Heart left ventricle (tissue), 16 donors: ENCODE data around the gene CBL. TPM values are rescaled to one million over a fixed set of nuclear protein-coding genes. Genes with fewer than 3 reads are reported as not detected.

Experiments used
- ATAC-seq, 4 donors: fragments of 200-7000 bp; cut with Tn5 transposase; one replicate each; pipeline ENCODE4 v1.9.1; 2020 to 2022; ENCODE audit warnings: moderate library complexity in 4 of 4, mild to moderate bottlenecking in 3 of 4, moderate number of reproducible peaks in 1 of 4
- DNase-seq, 5 donors: peaks; one replicate each; pipeline ENCODE4 v3.0.0-alpha.2; 2020
- H3K27ac ChIP-seq, 12 donors: fragments of 200-600 bp; sonication (generic) in 4 of 12; one replicate each; pipeline versions ENCODE4 v1.5.0 to v1.8.0; 2016 to 2022; ENCODE audit warnings: mild to moderate bottlenecking in 2 of 12
- H3K27me3 ChIP-seq, 9 donors: fragments of 200-600 bp; sonication (generic) in 2 of 9; one replicate each; pipeline versions ENCODE4 v1.5.1 to v1.8.0; 2016 to 2022; ENCODE audit warnings: mild to moderate bottlenecking in 3 of 9
- H3K36me3 ChIP-seq, 9 donors: fragments of 200-600 bp; sonication (generic) in 2 of 9; one replicate each; pipeline versions ENCODE4 v1.5.0 to v1.8.0; 2018 to 2022; ENCODE audit warnings: mild to moderate bottlenecking in 2 of 9
- H3K4me1 ChIP-seq, 12 donors: fragments of 200-600 bp; sonication (generic) in 4 of 12; one replicate each; pipeline versions ENCODE4 v1.5.0 to v1.8.0; 2016 to 2022; ENCODE audit warnings: mild to moderate bottlenecking in 3 of 12
- H3K4me3 ChIP-seq, 12 donors: fragments of 200-600 bp; sonication (generic) in 4 of 12; one replicate each; pipeline versions ENCODE4 v1.5.0 to v1.8.0; 2017 to 2022; ENCODE audit warnings: mild to moderate bottlenecking in 9 of 12, moderate library complexity in 4 of 12
- H3K9me3 ChIP-seq, 12 donors: fragments of 200-600 bp; sonication (generic) in 4 of 12; one replicate each; pipeline versions ENCODE4 v1.5.0 to v1.8.0; 2016 to 2022; ENCODE audit warnings: mild to moderate bottlenecking in 1 of 12
- CTCF ChIP-seq, 12 donors: fragments of 200-600 bp; sonication (generic) in 4 of 12; IDR thresholded peaks; one replicate each; pipeline versions ENCODE4 v1.5.0 to v1.8.0; 2018 to 2022; ENCODE audit warnings: antibody characterized with exemption in 12 of 12, mild to moderate bottlenecking in 5 of 12
- POLR2A ChIP-seq, 2 donors: fragments of 450-650 bp; IDR thresholded peaks; one replicate each; pipeline ENCODE4 v1.6.1; 2017; ENCODE audit warnings: antibody characterized with exemption in 2 of 2, mild to moderate bottlenecking in 2 of 2, moderate library complexity in 2 of 2
- whole genome bisulfite sequencing, 4 donors: extraction: QIAGEN DNeasy Blood & Tissue Kit in 2 of 4; methylation state at CpG; one replicate each; pipeline versions ENCODE4 v1.1.5 to v1.1.7; 2013 to 2018; 5-methylcytosine and 5-hydroxymethylcytosine counted together
- intact Hi-C, 10 donors: fragments of 100-400 bp; cut with DNase I; formaldehyde crosslinking; loops; one replicate each; pipeline versions ENCODE4 v1.11.1 to v1.14.2; 2022
- polyA plus RNA-seq, 2 donors: library from polyadenylated mRNA; stranded (reverse); fragments of 200-250 nt; gene quantifications; one replicate each; pipeline ENCODE4 v1.2.3, GENCODE V29; 2013
- total RNA-seq, 9 donors: library from RNA; depleted of rRNA in 2 of 9; stranded (reverse); fragments of >200 nt in 2 of 9; fragmentation: NEBNext Ultra II Directional in 3 of 9; extraction: Animal tissue kit (Norgen Biotek cat#: 25700) in 3 of 9; gene quantifications; one replicate each; pipeline versions ENCODE4 v1.1.0 to v1.2.4, GENCODE V29; 2016 to 2023
- donor health status: ischemic (EF 13 %, LVEDD 7.1; RV severe dilation, severe dysfunction).
- donor health status: healthy with polysubstance abuse.
- donor health status: DM: no; HTN: yes; CAD: no.
- donor health status: DM: no; HTN: no; CAD: no.
- donor health status: ischemic (EF 25% LVEDD 6.9; RV normal size, moderate dysfunction).
- donor health status: ischemic (EF 25% LVEDD 5.7; RV mildly dilated, moderate dysfunction).
- donor health status: healthy.
- donor health status: DM: yes; HTN: yes; CAD: no.
- donor health status: ischemic (EF 35%, LVEDD 5.7; RV mildly dilated, moderate dysfunction).
- donor health status: nonischemic (EF 11% LVEDD 7.7; RV severe dilation, severe dysfunction).
- donor health status: DM: yes; HTN: yes; CAD: no.
- donor health status: PGD.
- donor health status: ischemic (EF 29% LVEDD 5.4; RV normal size, mild dysfunction).
- donor health status: nonischemic (EF 23%, LVEDD 6.1; RV moderate dilation, normal function).

CBL gene
- total and polyA plus RNA-seq, 11 donors, result 3.1 to 20.4 (median 7.4) TPM

- ATAC-seq (no peak), DNase-seq (no peak)
- Histone ChIP-seq H3K4me3 (no peak overlapping the region), H3K4me1 (peaks cover 0 to 25% (median 12%) of the 10 kb centered on the region in 12 donors), H3K36me3 (no peaks in the 10 kb centered on the region), H3K9me3 (no peaks in the 10 kb centered on the region), H3K27me3 (peaks cover 0 to 16% (median 0%) of the 10 kb centered on the region in 9 donors), H3K27ac (no peak overlapping the region)
- intact Hi-C loops, result no loop called here
- WGBS, 4 donors, result 88 to 93% (median 89%) methylated on average over 11 to 12 of the region's 12 CpGs
- TF ChIP-seq CTCF (IDR thresholded peaks at IDR 0.05) (no peak), POLR2A (IDR thresholded peaks at IDR 0.05) (no peak)
Observed at GRCh38 chr11:119345685-119346084, 139.5 kb downstream of the CBL start.

- 60 to 87% (median 67%) methylated on average over 6 of the region's 6 CpGs for WGBS, 4 donors
- no peak for TF ChIP-seq CTCF (IDR thresholded peaks at IDR 0.05)
- no peak for TF ChIP-seq POLR2A (IDR thresholded peaks at IDR 0.05)
- H3K4me1 ChIP-seq, result peaks cover 0 to 17% (median 3%) of the 10 kb centered on the region in 12 donors
- no peak for ATAC-seq
- H3K27me3 ChIP-seq, result peaks cover 0 to 8% (median 0%) of the 10 kb centered on the region in 9 donors
- no peaks in the 10 kb centered on the region for H3K36me3 ChIP-seq
- no peak within 1 kb of the TSS for H3K4me3 ChIP-seq
- peak within 1 kb of the TSS in 2 of 12 donors; percentile 13 to 31 for H3K27ac ChIP-seq
- no peaks in the 10 kb centered on the region for H3K9me3 ChIP-seq
- no peak for DNase-seq
- intact Hi-C loops, result no loop called here
Observed at GRCh38 chr11:119346605-119347004, 140.5 kb downstream of the CBL start, which contains the start of gene MFRP. Gene MFRP, minus strand, starts transcription at chr11:119346705. Its CDS starts 192 bp downstream, at chr11:119346513.

GRCh38 chr11:119347242-119347641 is 141.1 kb downstream of the CBL start:
- no peaks in the 10 kb centered on the region for H3K36me3 ChIP-seq
- no peak overlapping the region for H3K4me3 ChIP-seq
- 66 to 80% (median 71%) methylated on average over 2 of the region's 2 CpGs for whole genome bisulfite sequencing, 4 donors
- intact Hi-C loops, result no loop called here
- peaks cover 0 to 2% (median 0%) of the 10 kb centered on the region in 9 donors for H3K27me3 ChIP-seq
- H3K27ac ChIP-seq, result peak overlapping the region in 2 of 12 donors; percentile 13 to 31
- peaks cover 0 to 16% (median 1%) of the 10 kb centered on the region in 12 donors for H3K4me1 ChIP-seq
- DNase-seq (no peak), ATAC-seq (peak in 1 of 4 donors; percentile 29)
- no peaks in the 10 kb centered on the region for H3K9me3 ChIP-seq
- TF ChIP-seq POLR2A (IDR thresholded peaks at IDR 0.05) (no peak), CTCF (IDR thresholded peaks at IDR 0.05) (no peak)

GRCh38 chr11:119347940-119348605 is 141.9 kb downstream of the CBL start:
- peaks cover 0 to 24% (median 8%) of the 10 kb centered on the region in 12 donors for H3K4me1 ChIP-seq
- DNase-seq (no peak), ATAC-seq (no peak)
- H3K27ac ChIP-seq, result peak overlapping the region in 1 of 12 donors; percentile 31
- no peaks in the 10 kb centered on the region for H3K36me3 ChIP-seq
- TF ChIP-seq CTCF (IDR thresholded peaks at IDR 0.05) (no peak), POLR2A (IDR thresholded peaks at IDR 0.05) (no peak)
- H3K4me3 ChIP-seq, result no peak overlapping the region
- H3K27me3 ChIP-seq, result peaks cover 0 to 6% (median 0%) of the 10 kb centered on the region in 9 donors
- H3K9me3 ChIP-seq, result no peaks in the 10 kb centered on the region
- WGBS, 4 donors, result 72 to 78% (median 75%) methylated on average over 12 to 16 of the region's 16 CpGs
- intact Hi-C loops, result no loop called here
